ENCODE results near the gene ARMH4.

Gene ARMH4

DNA sequence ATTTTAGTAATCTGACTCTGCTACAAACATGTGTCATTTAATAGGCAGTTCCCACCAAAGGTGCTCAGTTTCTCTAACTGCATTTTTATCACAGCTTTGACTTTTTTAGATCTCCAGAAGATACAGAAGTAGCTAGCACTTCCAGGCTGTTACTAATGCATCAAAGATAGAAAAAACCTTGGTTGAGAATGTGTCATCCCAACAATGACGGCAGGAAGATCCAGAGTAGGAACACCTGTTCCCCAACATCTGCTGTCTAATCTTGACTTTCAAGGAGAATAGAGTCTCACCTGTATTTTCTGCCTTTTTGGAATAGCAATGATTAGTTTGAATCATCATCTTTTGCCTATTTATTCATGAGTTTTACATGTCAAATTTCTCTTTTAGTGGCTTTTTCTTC is 45.0 kb downstream of the ARMH4 start:
- Histone ChIP-seq H2AFZ (no peak overlapping the region), H3K9me3 (ENCODE audit: control insufficient read depth, low read length) (no peaks in the 10 kb centered on the region), H3K27me3 (ENCODE audit: control insufficient read depth, insufficient read depth, low read length) (no peaks in the 10 kb centered on the region), H3K79me2 (no peaks in the 10 kb centered on the region), H3K9ac (no peak overlapping the region), H3K4me1 (no peaks in the 10 kb centered on the region), H3K27ac (no peak overlapping the region), H3K36me3 (ENCODE audit: control insufficient read depth, insufficient read depth, low read length) (no peaks in the 10 kb centered on the region), H3K4me2 (ENCODE audit: low read length) (no peak overlapping the region), H3K4me3 (ENCODE audit: low read depth, low read length) (no peak overlapping the region)
- TF ChIP-seq, protein P1, sequence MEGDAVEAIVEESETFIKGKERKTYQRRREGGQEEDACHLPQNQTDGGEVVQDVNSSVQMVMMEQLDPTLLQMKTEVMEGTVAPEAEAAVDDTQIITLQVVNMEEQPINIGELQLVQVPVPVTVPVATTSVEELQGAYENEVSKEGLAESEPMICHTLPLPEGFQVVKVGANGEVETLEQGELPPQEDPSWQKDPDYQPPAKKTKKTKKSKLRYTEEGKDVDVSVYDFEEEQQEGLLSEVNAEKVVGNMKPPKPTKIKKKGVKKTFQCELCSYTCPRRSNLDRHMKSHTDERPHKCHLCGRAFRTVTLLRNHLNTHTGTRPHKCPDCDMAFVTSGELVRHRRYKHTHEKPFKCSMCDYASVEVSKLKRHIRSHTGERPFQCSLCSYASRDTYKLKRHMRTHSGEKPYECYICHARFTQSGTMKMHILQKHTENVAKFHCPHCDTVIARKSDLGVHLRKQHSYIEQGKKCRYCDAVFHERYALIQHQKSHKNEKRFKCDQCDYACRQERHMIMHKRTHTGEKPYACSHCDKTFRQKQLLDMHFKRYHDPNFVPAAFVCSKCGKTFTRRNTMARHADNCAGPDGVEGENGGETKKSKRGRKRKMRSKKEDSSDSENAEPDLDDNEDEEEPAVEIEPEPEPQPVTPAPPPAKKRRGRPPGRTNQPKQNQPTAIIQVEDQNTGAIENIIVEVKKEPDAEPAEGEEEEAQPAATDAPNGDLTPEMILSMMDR (IDR thresholded peaks at IDR 0.05): no peak

DNA sequence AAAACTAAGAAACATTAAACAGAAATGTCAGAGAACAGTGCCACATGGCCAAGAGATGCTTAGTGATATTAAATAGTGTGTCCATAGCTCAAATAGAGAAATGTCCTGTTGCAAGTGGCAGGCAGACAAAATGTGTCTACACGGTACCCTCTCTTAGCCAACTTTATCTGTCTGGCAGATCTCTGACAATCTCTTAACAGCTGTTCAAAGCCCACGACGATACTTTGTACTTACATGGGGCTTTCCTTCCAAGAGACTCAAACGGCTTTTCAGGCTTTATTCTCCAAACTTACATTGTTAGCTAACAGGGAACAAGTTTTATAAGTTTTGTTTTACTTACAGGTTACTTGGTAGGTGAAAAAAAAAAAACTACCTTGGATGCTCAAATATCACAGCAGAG is 45.6 kb downstream of the ARMH4 start:
- TF ChIP-seq, protein P1 (IDR thresholded peaks at IDR 0.05): no peak
- H3K27ac ChIP-seq: no peak overlapping the region
- H3K27me3 ChIP-seq (ENCODE audit: control insufficient read depth, insufficient read depth, low read length): no peaks in the 10 kb centered on the region
- no peak overlapping the region for H2AFZ ChIP-seq
- H3K79me2 ChIP-seq: no peaks in the 10 kb centered on the region
- no peaks in the 10 kb centered on the region for H3K4me1 ChIP-seq
- H3K4me2 ChIP-seq (ENCODE audit: low read length): no peak overlapping the region
- H3K9me3 ChIP-seq (ENCODE audit: control insufficient read depth, low read length): no peaks in the 10 kb centered on the region
- no peaks in the 10 kb centered on the region for H3K36me3 ChIP-seq (ENCODE audit: control insufficient read depth, insufficient read depth, low read length)
- no peak overlapping the region for H3K4me3 ChIP-seq (ENCODE audit: low read depth, low read length)
- H3K9ac ChIP-seq: no peak overlapping the region

DNA sequence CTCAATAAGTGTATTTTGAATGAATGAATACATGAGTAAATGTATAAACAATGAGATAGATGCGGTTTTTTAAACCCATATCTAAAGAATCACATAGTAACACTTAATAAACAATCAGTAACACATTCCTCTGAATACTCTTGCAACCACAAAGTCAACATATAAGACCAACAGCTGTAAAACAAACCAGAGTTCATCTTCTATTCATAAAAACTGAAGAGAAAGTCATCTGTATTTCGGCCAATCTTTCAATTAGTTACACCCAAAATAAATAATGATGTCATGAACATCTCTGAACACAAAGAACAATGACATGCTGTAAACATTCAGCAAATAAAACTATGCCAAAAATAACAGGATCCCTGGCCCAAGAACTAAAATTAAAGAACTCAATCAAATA is 47.2 kb downstream of the ARMH4 start:
- Histone ChIP-seq H3K9ac (no peak overlapping the region), H3K36me3 (ENCODE audit: control insufficient read depth, insufficient read depth, low read length) (no peaks in the 10 kb centered on the region), H3K27ac (no peak overlapping the region), H3K4me2 (ENCODE audit: low read length) (no peak overlapping the region), H3K9me3 (ENCODE audit: control insufficient read depth, low read length) (no peaks in the 10 kb centered on the region), H2AFZ (no peak overlapping the region), H3K4me1 (no peaks in the 10 kb centered on the region), H3K27me3 (ENCODE audit: control insufficient read depth, insufficient read depth, low read length) (no peaks in the 10 kb centered on the region), H3K79me2 (no peaks in the 10 kb centered on the region), H3K4me3 (ENCODE audit: low read depth, low read length) (no peak overlapping the region)
- TF ChIP-seq, protein P1 (IDR thresholded peaks at IDR 0.05): no peak

DNA sequence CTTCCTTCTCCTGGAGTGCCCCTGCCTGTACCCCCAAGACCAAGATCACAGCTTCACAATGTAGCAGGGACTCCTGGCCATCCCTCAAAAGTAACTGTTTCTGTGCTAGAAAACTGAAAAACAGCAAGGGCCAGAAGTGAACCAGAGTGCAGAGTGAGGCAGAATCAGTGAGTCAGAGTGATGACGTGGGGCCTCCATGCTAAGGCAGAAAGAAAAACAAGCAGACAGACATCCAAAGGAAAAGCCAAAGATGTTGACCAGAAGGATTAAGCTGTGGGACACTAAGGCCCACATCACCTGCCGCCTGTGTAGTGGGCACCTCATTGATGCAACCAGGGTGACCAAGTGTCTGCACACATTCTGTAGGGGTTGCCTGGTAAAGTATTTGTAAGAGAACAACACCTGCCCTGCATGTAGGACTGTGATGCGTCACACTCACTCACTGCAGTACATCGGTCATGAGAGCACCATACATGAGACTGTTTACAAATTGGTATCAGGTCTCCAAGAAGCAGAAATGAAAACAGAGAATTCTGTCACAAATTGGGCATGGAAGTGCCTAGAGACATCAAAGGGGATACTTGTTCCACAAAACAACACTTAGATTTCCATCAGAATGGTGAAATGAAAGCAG is 51.2 kb downstream of the ARMH4 start:
- TF ChIP-seq, protein P1 (IDR thresholded peaks at IDR 0.05): no peak
- H3K4me3 ChIP-seq (ENCODE audit: low read depth, low read length): no peak overlapping the region
- H3K4me1 ChIP-seq: no peaks in the 10 kb centered on the region
- no peak overlapping the region for H3K9ac ChIP-seq
- H3K27me3 ChIP-seq (ENCODE audit: control insufficient read depth, insufficient read depth, low read length): no peaks in the 10 kb centered on the region
- H3K36me3 ChIP-seq (ENCODE audit: control insufficient read depth, insufficient read depth, low read length): no peaks in the 10 kb centered on the region
- H3K27ac ChIP-seq: no peak overlapping the region
- H2AFZ ChIP-seq: no peak overlapping the region
- no peaks in the 10 kb centered on the region for H3K9me3 ChIP-seq (ENCODE audit: control insufficient read depth, low read length)
- H3K4me2 ChIP-seq (ENCODE audit: low read length): no peak overlapping the region
- no peaks in the 10 kb centered on the region for H3K79me2 ChIP-seq

DNA sequence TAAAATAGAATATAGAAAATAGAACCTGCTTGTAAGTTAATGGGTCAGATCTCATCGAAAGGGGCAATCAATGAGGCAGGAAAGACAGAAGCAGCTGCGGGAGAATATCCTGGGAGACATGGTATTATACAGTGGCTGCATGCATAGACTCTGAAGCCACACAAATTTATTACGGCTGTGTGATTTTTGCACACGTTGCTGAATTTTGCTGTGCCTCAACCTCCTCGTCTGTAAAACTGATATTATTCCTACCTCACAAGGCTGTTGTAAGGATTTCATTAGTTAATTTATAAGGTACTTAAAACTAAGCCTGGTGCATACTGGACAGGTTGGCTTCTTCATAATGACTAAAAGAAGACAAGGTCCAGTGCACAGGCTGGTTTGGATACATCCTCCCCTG is 52.3 kb downstream of the ARMH4 start:
- H3K27me3 ChIP-seq (ENCODE audit: control insufficient read depth, insufficient read depth, low read length): no peaks in the 10 kb centered on the region
- H2AFZ ChIP-seq: no peak overlapping the region
- TF ChIP-seq, protein P1 (IDR thresholded peaks at IDR 0.05): no peak
- no peaks in the 10 kb centered on the region for H3K79me2 ChIP-seq
- H3K9me3 ChIP-seq (ENCODE audit: control insufficient read depth, low read length): no peaks in the 10 kb centered on the region
- no peak overlapping the region for H3K27ac ChIP-seq
- no peaks in the 10 kb centered on the region for H3K4me1 ChIP-seq
- no peak overlapping the region for H3K4me3 ChIP-seq (ENCODE audit: low read depth, low read length)
- H3K4me2 ChIP-seq (ENCODE audit: low read length): no peak overlapping the region
- no peaks in the 10 kb centered on the region for H3K36me3 ChIP-seq (ENCODE audit: control insufficient read depth, insufficient read depth, low read length)
- H3K9ac ChIP-seq: no peak overlapping the region

Measured in parathyroid adenoma (tissue), 2 donors.